Adrenal gland (tissue), 12 donors: ENCODE results near the gene PLXNA4. TPM values are rescaled to one million over a fixed set of nuclear protein-coding genes. Genes with fewer than 3 reads are reported as not detected.

Experiments
- DNase-seq, 7 donors: peaks; one replicate each; pipeline ENCODE4 v3.0.0-alpha.2; 2019 to 2020
- H3K27ac ChIP-seq, 5 donors: fragments of 200-600 bp; sonication (generic) in 4 of 5; 1 replicate in 3 of 5; 2 replicates in 2 of 5; pipeline versions ENCODE4 v1.5.1 to v1.8.0; 2016 to 2020; ENCODE audit warnings: mild to moderate bottlenecking in 1 of 5
- H3K27me3 ChIP-seq: fragments of 200-600 bp; 2 replicates; pipeline ENCODE4 v1.8.0; 2021
- H3K36me3 ChIP-seq, 2 donors: fragments of 200-600 bp; replicated peaks in 1 of 2; 1 replicate in 1 of 2; 2 replicates in 1 of 2; pipeline versions ENCODE4 v1.5.1 to v1.8.0; 2018 to 2022
- H3K4me1 ChIP-seq, 2 donors: fragments of 200-600 bp; replicated peaks in 1 of 2; 1 replicate in 1 of 2; 2 replicates in 1 of 2; pipeline versions ENCODE4 v1.5.1 to v1.8.0; 2018 to 2021
- H3K4me3 ChIP-seq, 4 donors: fragments of 200-600 bp; sonication (generic) in 3 of 4; one replicate each; pipeline ENCODE4 v1.5.1; 2016 to 2018
- H3K9me3 ChIP-seq, 3 donors: fragments of 200-600 bp; sonication (generic) in 1 of 3; replicated peaks in 1 of 3; 1 replicate in 2 of 3; 2 replicates in 1 of 3; pipeline versions ENCODE4 v1.5.1 to v1.8.0; 2016 to 2021
- POLR2A ChIP-seq, 2 donors: fragments of 450-650 bp; IDR thresholded peaks; one replicate each; pipeline ENCODE4 v1.6.1; 2017; ENCODE audit warnings: antibody characterized with exemption in 2 of 2, mild to moderate bottlenecking in 2 of 2, moderate library complexity in 1 of 2
- WGBS, 4 donors: extraction: QIAGEN DNeasy Blood & Tissue Kit in 2 of 4; methylation state at CpG; one replicate each; pipeline versions ENCODE4 v1.1.5 to v1.1.7; 2013 to 2017; 5-methylcytosine and 5-hydroxymethylcytosine counted together
- intact Hi-C, 2 donors: fragments of 100-400 bp; cut with DNase I; formaldehyde crosslinking; loops; one replicate each; pipeline versions ENCODE4 v1.14.1 to v1.15.0; 2022 to 2023
- polyA plus RNA-seq, 3 donors: library from polyadenylated mRNA; stranded (reverse); fragments of 200-250 nt in 2 of 3; fragments of 350-450 nt in 1 of 3; fragmentation: Illumina TruSeq in 1 of 3; extraction: RNeasy Lipid Tissue Mini Kit (QIAGEN cat#74804) in 1 of 3; gene quantifications; one replicate each; pipeline ENCODE4 v1.2.3, GENCODE V29; 2013 to 2014
- total RNA-seq, 9 donors: library from RNA; depleted of rRNA in 4 of 9; stranded (reverse); fragments of >200 nt in 4 of 9; fragments of 120-200 nt in 1 of 9; fragmentation: NEBNext Ultra II Directional in 1 of 9; extraction: Animal tissue kit (Norgen Biotek cat#: 25700) in 1 of 9; gene quantifications; one replicate each; pipeline versions ENCODE4 v1.1.0 to v1.2.4, GENCODE V29; 2013 to 2023
- TF ChIP-seq, protein P1 (sequence below), 6 experiments: fragments of 450-650 bp in 4 of 6; fragments of 200-600 bp in 2 of 6; sonication (generic) in 1 of 6; IDR thresholded peaks; 1 replicate in 5 of 6; 2 replicates in 1 of 6; pipeline versions ENCODE4 v1.5.1 to v1.8.0; 2016 to 2021; ENCODE audit warnings: antibody characterized with exemption in 6 of 6, mild to moderate bottlenecking in 2 of 6, moderate library complexity in 1 of 6
- donor health status: healthy with polysubstance abuse.
- donor health status: Bipolar disorder and iron deficiency.
- donor health status: DM: yes; HTN: yes; CAD: no.
- donor health status: DM: no; HTN: no; CAD: no.
- donor health status: DM: no; HTN: no; CAD: no.
- donor health status: DM: yes; HTN: yes; CAD: no.

Gene PLXNA4
- total and polyA plus RNA-seq, 12 donors, result 0.99 to 10.7 (median 3.6) TPM

- H3K4me3 ChIP-seq, result no peak overlapping the region
- no peak overlapping the region for H3K27ac ChIP-seq
- WGBS, 4 donors, result 80 to 88% (median 84%) methylated on average over 4 of the region's 4 CpGs
- no peaks in the 10 kb centered on the region for H3K27me3 ChIP-seq
- intact Hi-C loops, result no loop called here
- no peaks in the 10 kb centered on the region for H3K9me3 ChIP-seq
- DNase-seq, result no peak
- no peaks in the 10 kb centered on the region for H3K4me1 ChIP-seq
- TF ChIP-seq, protein P1, sequence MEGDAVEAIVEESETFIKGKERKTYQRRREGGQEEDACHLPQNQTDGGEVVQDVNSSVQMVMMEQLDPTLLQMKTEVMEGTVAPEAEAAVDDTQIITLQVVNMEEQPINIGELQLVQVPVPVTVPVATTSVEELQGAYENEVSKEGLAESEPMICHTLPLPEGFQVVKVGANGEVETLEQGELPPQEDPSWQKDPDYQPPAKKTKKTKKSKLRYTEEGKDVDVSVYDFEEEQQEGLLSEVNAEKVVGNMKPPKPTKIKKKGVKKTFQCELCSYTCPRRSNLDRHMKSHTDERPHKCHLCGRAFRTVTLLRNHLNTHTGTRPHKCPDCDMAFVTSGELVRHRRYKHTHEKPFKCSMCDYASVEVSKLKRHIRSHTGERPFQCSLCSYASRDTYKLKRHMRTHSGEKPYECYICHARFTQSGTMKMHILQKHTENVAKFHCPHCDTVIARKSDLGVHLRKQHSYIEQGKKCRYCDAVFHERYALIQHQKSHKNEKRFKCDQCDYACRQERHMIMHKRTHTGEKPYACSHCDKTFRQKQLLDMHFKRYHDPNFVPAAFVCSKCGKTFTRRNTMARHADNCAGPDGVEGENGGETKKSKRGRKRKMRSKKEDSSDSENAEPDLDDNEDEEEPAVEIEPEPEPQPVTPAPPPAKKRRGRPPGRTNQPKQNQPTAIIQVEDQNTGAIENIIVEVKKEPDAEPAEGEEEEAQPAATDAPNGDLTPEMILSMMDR (IDR thresholded peaks at IDR 0.05), result no peak
- TF ChIP-seq POLR2A (IDR thresholded peaks at IDR 0.05), result no peak
- H3K36me3 ChIP-seq, result no peaks in the 10 kb centered on the region
Observed at GRCh38 chr7:132312531-132313055, 263.7 kb downstream of the PLXNA4 start.

DNA sequence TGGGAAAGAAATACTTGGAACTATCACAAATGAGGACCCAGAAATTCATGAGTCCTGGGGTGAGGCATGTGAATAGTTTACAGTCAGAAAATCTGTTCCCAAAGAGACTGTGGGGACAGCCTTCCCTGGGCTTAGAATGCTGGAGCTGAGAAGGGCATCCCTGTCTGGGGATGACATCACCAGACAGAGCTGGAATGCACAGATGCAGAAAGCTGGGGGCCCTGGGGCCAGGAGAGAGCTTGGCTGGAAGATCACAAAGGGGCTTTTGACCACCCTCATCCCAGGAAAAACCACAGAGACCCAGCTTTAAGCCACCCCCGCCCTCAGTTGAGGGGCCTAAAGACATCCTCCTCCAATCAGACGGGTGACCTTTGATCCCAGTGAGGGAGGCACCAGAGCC lies 264.5 kb downstream of the PLXNA4 start:
- H3K9me3 ChIP-seq, result no peaks in the 10 kb centered on the region
- H3K36me3 ChIP-seq, result no peaks in the 10 kb centered on the region
- WGBS, 4 donors, result 66 to 90% (median 74%) methylated on average over 2 of the region's 2 CpGs

GRCh38 chr7:132309102-132309805 lies 267.0 kb downstream of the PLXNA4 start:
- intact Hi-C loops, result no loop called here
- Histone ChIP-seq H3K4me1 (no peaks in the 10 kb centered on the region), H3K27me3 (peaks cover 3% of the 10 kb centered on the region), H3K36me3 (no peaks in the 10 kb centered on the region), H3K27ac (no peak overlapping the region), H3K4me3 (no peak overlapping the region), H3K9me3 (no peaks in the 10 kb centered on the region)
- 53 to 71% (median 59%) methylated on average over 9 of the region's 9 CpGs for WGBS, 4 donors
- TF ChIP-seq POLR2A (IDR thresholded peaks at IDR 0.05), result no peak
- TF ChIP-seq, protein P1 (IDR thresholded peaks at IDR 0.05), result no peak
- no peak for DNase-seq

More for the DNA sequence above, 264.5 kb downstream of the PLXNA4 start:
- Histone ChIP-seq H3K4me3 (no peak overlapping the region), H3K4me1 (no peaks in the 10 kb centered on the region), H3K27me3 (no peaks in the 10 kb centered on the region), H3K27ac (no peak overlapping the region)
- intact Hi-C loops, result no loop called here
- DNase-seq, result no peak
- no peak for TF ChIP-seq POLR2A (IDR thresholded peaks at IDR 0.05)
- TF ChIP-seq, protein P1 (IDR thresholded peaks at IDR 0.05), result no peak

- intact Hi-C loops, result no loop called here
- DNase-seq, result no peak
- no peaks in the 10 kb centered on the region for H3K4me1 ChIP-seq
- no peak overlapping the region for H3K27ac ChIP-seq
- H3K9me3 ChIP-seq, result no peaks in the 10 kb centered on the region
- H3K4me3 ChIP-seq, result no peak overlapping the region
- WGBS, 4 donors, result 49 to 73% (median 57%) methylated on average over 7 of the region's 7 CpGs
- TF ChIP-seq, protein P1 (IDR thresholded peaks at IDR 0.05), result no peak
- TF ChIP-seq POLR2A (IDR thresholded peaks at IDR 0.05), result no peak
- H3K36me3 ChIP-seq, result no peaks in the 10 kb centered on the region
- H3K27me3 ChIP-seq, result peaks cover 3% of the 10 kb centered on the region
Observed at GRCh38 chr7:132307465-132307864, 268.8 kb downstream of the PLXNA4 start.
